ENCODE results near the gene C4A.

DNA sequence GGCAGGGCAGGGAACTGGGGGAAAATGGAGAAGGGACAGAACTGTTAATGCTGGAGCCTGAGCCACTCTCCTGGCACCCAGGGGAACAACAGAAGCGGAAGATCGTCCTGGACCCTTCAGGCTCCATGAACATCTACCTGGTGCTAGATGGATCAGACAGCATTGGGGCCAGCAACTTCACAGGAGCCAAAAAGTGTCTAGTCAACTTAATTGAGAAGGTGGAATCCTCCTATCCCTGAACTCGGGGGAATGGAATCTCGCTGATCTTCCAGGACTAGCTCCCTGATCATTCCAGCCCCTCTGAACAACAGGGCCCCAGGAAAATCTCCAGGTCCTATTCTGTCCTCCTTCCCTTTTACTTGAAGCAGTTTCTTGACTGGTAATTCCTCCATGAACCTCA is 34.0 kb upstream of the C4A start:
- TF ChIP-seq, protein P1, sequence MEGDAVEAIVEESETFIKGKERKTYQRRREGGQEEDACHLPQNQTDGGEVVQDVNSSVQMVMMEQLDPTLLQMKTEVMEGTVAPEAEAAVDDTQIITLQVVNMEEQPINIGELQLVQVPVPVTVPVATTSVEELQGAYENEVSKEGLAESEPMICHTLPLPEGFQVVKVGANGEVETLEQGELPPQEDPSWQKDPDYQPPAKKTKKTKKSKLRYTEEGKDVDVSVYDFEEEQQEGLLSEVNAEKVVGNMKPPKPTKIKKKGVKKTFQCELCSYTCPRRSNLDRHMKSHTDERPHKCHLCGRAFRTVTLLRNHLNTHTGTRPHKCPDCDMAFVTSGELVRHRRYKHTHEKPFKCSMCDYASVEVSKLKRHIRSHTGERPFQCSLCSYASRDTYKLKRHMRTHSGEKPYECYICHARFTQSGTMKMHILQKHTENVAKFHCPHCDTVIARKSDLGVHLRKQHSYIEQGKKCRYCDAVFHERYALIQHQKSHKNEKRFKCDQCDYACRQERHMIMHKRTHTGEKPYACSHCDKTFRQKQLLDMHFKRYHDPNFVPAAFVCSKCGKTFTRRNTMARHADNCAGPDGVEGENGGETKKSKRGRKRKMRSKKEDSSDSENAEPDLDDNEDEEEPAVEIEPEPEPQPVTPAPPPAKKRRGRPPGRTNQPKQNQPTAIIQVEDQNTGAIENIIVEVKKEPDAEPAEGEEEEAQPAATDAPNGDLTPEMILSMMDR (IDR thresholded peaks at IDR 0.05) = no peak
- TF ChIP-seq EP300 (IDR thresholded peaks at IDR 0.05) (no peak), POLR2A (IDR thresholded peaks at IDR 0.05; ENCODE audit: low read depth) (no peak), POLR2AphosphoS5 (IDR thresholded peaks at IDR 0.05) (no peak)

Measured in esophagus muscularis mucosa (tissue), 4 donors.